Measurements from ENCODE around the gene DUSP7. TPM values are rescaled to one million over a fixed set of nuclear protein-coding genes. Genes with fewer than 3 reads are reported as not detected.

DUSP7 gene
- total RNA-seq, 1 experiment from 2014 or later: 16.6 TPM

- no peaks in the 10 kb centered on the region for H4K20me1 ChIP-seq (ENCODE audit: insufficient read depth)
- DNase-seq (ENCODE audit: low read depth, low spot score) (no peak), ATAC-seq (peak; percentile 46)
- H3K27ac ChIP-seq (ENCODE audit: low read depth, low read length): no peak overlapping the region
- peaks cover 0 to 11% of the 10 kb centered on the region in 2 experiments; a peak in 1 of 4 replicates for H3K4me1 ChIP-seq (ENCODE audit: control insufficient read depth in 1 of 2, insufficient read depth in 2 of 2, low read length in 2 of 2)
- BruUV-seq (replicated peaks): no TSS peak
- H3K36me3 ChIP-seq (ENCODE audit: control insufficient read depth in 1 of 2, insufficient read depth in 2 of 2, low read length in 2 of 2): no peaks in the 10 kb centered on the region
- no peaks in the 10 kb centered on the region for H3K27me3 ChIP-seq (ENCODE audit: insufficient read depth, low read length)
- H3K4me3 ChIP-seq (replicated peaks in 1 of 2; ENCODE audit: low read depth in 1 of 2, low read length in 2 of 2): no peak overlapping the region
- no peaks in the 10 kb centered on the region for H3K9me2 ChIP-seq (ENCODE audit: insufficient read depth)
- no peak overlapping the region for H2AFZ ChIP-seq (ENCODE audit: low read depth, low read length, poor library complexity, severe bottlenecking)
- H3K9ac ChIP-seq (ENCODE audit: low read length): no peak overlapping the region
- no peaks in the 10 kb centered on the region for H3K9me3 ChIP-seq (ENCODE audit: control insufficient read depth in 1 of 2, insufficient read depth in 1 of 2, low read depth in 1 of 2, low read length in 2 of 2)
- POLR2A ChIA-PET: interaction anchor here (0.6 to 1.2 kb wide), 2 partner anchors 9 kb away, joined by 3 to 4 read pairs; no protein-coding TSS in a partner anchor
- RAD21 ChIA-PET (ENCODE audit: low non-redundant PET in 1 of 2, low total read pairs in 2 of 2, uncharacterized antibody in 2 of 2, unreplicated experiment in 2 of 2): no interaction called here
- TF ChIP-seq EZH2 (IDR thresholded peaks at IDR 0.05): no peak
- TF ChIP-seq, protein P1, sequence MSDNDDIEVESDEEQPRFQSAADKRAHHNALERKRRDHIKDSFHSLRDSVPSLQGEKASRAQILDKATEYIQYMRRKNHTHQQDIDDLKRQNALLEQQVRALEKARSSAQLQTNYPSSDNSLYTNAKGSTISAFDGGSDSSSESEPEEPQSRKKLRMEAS (IDR thresholded peaks at IDR 0.05): no peak
- no peak for TF ChIP-seq RAD21 (IDR thresholded peaks at IDR 0.05; ENCODE audit: low read depth)
- no peak for TF ChIP-seq CBX3 (IDR thresholded peaks at IDR 0.05; ENCODE audit: low read depth)
- no peak for TF ChIP-seq SP1 (IDR thresholded peaks at IDR 0.05; ENCODE audit: low read depth)
- no peaks in the 10 kb centered on the region for H3K79me2 ChIP-seq (ENCODE audit: insufficient read depth, low read length)
- CTCF ChIA-PET: interaction anchor here (1.0 to 2.3 kb wide), 2 partner anchors 10 to 86 kb away, joined by 5 to 7 read pairs; no protein-coding TSS in a partner anchor
- intact Hi-C loops (cut with micrococcal nuclease): no loop called here
- no peak overlapping the region for H3K4me2 ChIP-seq (ENCODE audit: low read length)
Measured at GRCh38 chr3:52036829-52037228, 19.5 kb downstream of the DUSP7 start.

GRCh38 chr3:52036222-52036694 is 20.1 kb downstream of the DUSP7 start:
- ATAC-seq: no peak
- POLR2A ChIA-PET: interaction anchor here (0.6 to 1.2 kb wide), 2 partner anchors 9 to 10 kb away, joined by 3 to 4 read pairs; no protein-coding TSS in a partner anchor
- Histone ChIP-seq H3K9ac (ENCODE audit: low read length) (no peak overlapping the region), H3K27ac (ENCODE audit: low read depth, low read length) (no peak overlapping the region), H3K9me3 (ENCODE audit: control insufficient read depth in 1 of 2, insufficient read depth in 1 of 2, low read depth in 1 of 2, low read length in 2 of 2) (no peaks in the 10 kb centered on the region), H3K4me2 (ENCODE audit: low read length) (no peak overlapping the region), H3K27me3 (ENCODE audit: insufficient read depth, low read length) (no peaks in the 10 kb centered on the region), H3K9me2 (ENCODE audit: insufficient read depth) (no peaks in the 10 kb centered on the region), H3K4me3 (replicated peaks in 1 of 2; ENCODE audit: low read depth in 1 of 2, low read length in 2 of 2) (no peak overlapping the region), H3K36me3 (ENCODE audit: control insufficient read depth in 1 of 2, insufficient read depth in 2 of 2, low read length in 2 of 2) (no peaks in the 10 kb centered on the region), H4K20me1 (ENCODE audit: insufficient read depth) (no peaks in the 10 kb centered on the region), H2AFZ (ENCODE audit: low read depth, low read length, poor library complexity, severe bottlenecking) (no peak overlapping the region), H3K79me2 (ENCODE audit: insufficient read depth, low read length) (no peaks in the 10 kb centered on the region), H3K4me1 (ENCODE audit: control insufficient read depth in 1 of 2, insufficient read depth in 2 of 2, low read length in 2 of 2) (peaks cover 0 to 6% of the 10 kb centered on the region in 2 experiments; a peak in 1 of 4 replicates)
- CTCF ChIA-PET: interaction anchor here (1.0 to 2.3 kb wide), 2 partner anchors 10 to 87 kb away, joined by 5 to 7 read pairs; no protein-coding TSS in a partner anchor
- TF ChIP-seq YY1 (IDR thresholded peaks at IDR 0.05; ENCODE audit: extremely low read depth, insufficient replicate concordance, low read depth, low read length) (no peak), POLR2AphosphoS5 (IDR thresholded peaks at IDR 0.05; ENCODE audit: low read depth, low read length) (no peak), ATF3 (IDR thresholded peaks at IDR 0.05) (no peak), EZH2phosphoT487 (IDR thresholded peaks at IDR 0.05; ENCODE audit: borderline replicate concordance) (no peak), ZNF274 (IDR thresholded peaks at IDR 0.05; ENCODE audit: low read depth, low read length) (no peak), CTCF (IDR thresholded peaks at IDR 0.05 in 2 of 3, conservative IDR thresholded peaks at IDR 0.05 in 1 of 3; ENCODE audit: borderline replicate concordance in 1 of 3, insufficient read depth in 1 of 3, low read depth in 2 of 3, low read length in 2 of 3) (no peak), SP1 (IDR thresholded peaks at IDR 0.05; ENCODE audit: low read depth) (no peak)
- RAD21 ChIA-PET (ENCODE audit: low non-redundant PET in 1 of 2, low total read pairs in 2 of 2, uncharacterized antibody in 2 of 2, unreplicated experiment in 2 of 2): no interaction called here
- DNase-seq (ENCODE audit: low read depth, low spot score): no peak
- no TSS peak for BruUV-seq (replicated peaks)
- intact Hi-C loops (cut with micrococcal nuclease): no loop called here

Measured in HCT116 (cell line).